Upper lobe of left lung (tissue), 6 donors: Measurements from ENCODE around the gene PAX7. TPM values are rescaled to one million over a fixed set of nuclear protein-coding genes. Genes with fewer than 3 reads are reported as not detected.

Source experiments
- ATAC-seq, 2 donors: fragments of 200-7000 bp; cut with Tn5 transposase; one replicate each; pipeline ENCODE4 v1.9.1; 2022; ENCODE audit warnings: mild to moderate bottlenecking in 2 of 2, moderate library complexity in 2 of 2; ENCODE audit not compliant: low FRiP score in 2 of 2
- DNase-seq, 2 donors: peaks; one replicate each; pipeline ENCODE4 v3.0.0-alpha.2; 2019 to 2020
- H3K27ac ChIP-seq, 4 donors: fragments of 200-600 bp; sonication (generic); one replicate each; pipeline ENCODE4 v1.5.1; 2016 to 2019
- H3K27me3 ChIP-seq, 4 donors: fragments of 200-600 bp; sonication (generic); one replicate each; pipeline ENCODE4 v1.5.1; 2017 to 2019
- H3K36me3 ChIP-seq, 4 donors: fragments of 200-600 bp; sonication (generic); one replicate each; pipeline ENCODE4 v1.5.1; 2016 to 2019
- H3K4me1 ChIP-seq, 4 donors: fragments of 200-600 bp; sonication (generic); one replicate each; pipeline ENCODE4 v1.5.1; 2018 to 2019
- H3K4me3 ChIP-seq, 4 donors: fragments of 200-600 bp; sonication (generic); one replicate each; pipeline ENCODE4 v1.5.1; 2017 to 2019; ENCODE audit warnings: mild to moderate bottlenecking in 2 of 4, moderate library complexity in 1 of 4
- H3K9me3 ChIP-seq, 4 donors: fragments of 200-600 bp; sonication (generic); one replicate each; pipeline ENCODE4 v1.5.1; 2018 to 2019
- EP300 ChIP-seq, 4 donors: sonication (generic); formaldehyde crosslinking; IDR thresholded peaks; one replicate each; pipeline ENCODE4 v1.5.1; 2017; ENCODE audit warnings: antibody characterized with exemption in 4 of 4, control low read depth in 2 of 4
- POLR2A ChIP-seq, 4 donors: fragments of 450-650 bp; IDR thresholded peaks; one replicate each; pipeline ENCODE4 v1.5.1; 2016 to 2017; ENCODE audit warnings: antibody characterized with exemption in 4 of 4, mild to moderate bottlenecking in 2 of 4
- POLR2AphosphoS5 ChIP-seq, 2 donors: sonication (generic); formaldehyde crosslinking; IDR thresholded peaks; one replicate each; pipeline ENCODE4 v1.5.1; 2017; ENCODE audit warnings: antibody characterized with exemption in 2 of 2
- WGBS, 2 donors: methylation state at CpG; one replicate each; pipeline ENCODE4 v1.1.5; 2017 to 2018; 5-methylcytosine and 5-hydroxymethylcytosine counted together
- total RNA-seq, 6 donors: library from RNA; depleted of rRNA in 4 of 6; stranded (reverse); fragments of >200 nt in 4 of 6; gene quantifications; one replicate each; pipeline versions ENCODE4 v1.1.0 to v1.2.1, GENCODE V29; 2016 to 2021
- TF ChIP-seq, protein P1 (sequence below), 6 experiments: fragments of 450-650 bp in 4 of 6; fragments of 200-600 bp in 2 of 6; sonication (generic) in 2 of 6; IDR thresholded peaks; one replicate each; pipeline ENCODE4 v1.5.1; 2016 to 2019; ENCODE audit warnings: antibody characterized with exemption in 6 of 6
- donor health status: DM: no; HTN: no; CAD: no; lungs with moderate emphysema.
- donor health status: DM: no; HTN: yes; CAD: no; lungs with severe emphysema.

Gene PAX7
- total RNA-seq, 6 donors from 2014 or later = not detected

DNA sequence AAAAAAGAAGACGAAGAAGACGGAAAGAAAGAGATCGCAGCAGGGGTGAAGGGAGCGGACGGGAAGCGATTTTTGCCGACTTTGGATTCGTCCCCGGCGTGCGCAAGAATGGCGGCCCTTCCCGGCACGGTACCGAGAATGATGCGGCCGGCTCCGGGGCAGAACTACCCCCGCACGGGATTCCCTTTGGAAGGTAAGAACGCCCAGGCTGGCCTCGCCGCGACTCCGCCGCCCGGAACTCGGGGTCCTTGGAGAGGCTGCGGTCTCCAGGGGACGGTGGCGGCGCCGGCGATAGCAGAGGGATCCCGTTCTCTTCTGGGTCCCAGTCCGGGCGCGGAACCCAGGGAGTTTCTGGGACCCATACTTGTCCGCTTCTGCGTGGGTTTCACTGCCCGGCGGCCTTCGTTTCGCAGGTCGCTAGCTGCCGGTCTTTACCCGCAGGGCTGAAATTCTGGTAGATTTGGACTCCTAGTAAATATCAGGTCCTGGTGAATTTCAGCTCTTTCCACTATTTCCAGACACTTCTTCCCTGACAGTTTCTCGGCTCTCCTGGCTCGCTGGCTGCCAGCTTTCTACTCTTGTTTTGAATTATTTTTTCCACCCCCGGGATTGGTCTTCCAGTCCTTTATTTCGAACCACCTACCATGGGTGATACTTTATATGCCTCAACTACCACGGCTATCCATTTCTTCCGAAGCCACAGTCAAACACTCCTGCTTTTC, 1.0 kb downstream of the PAX7 start:
- 4 to 5% methylated on average over 53 of the region's 53 CpGs for WGBS, 2 donors
- Histone ChIP-seq H3K27ac (no peak overlapping the region), H3K9me3 (no peaks in the 10 kb centered on the region), H3K4me3 (no peak overlapping the region), H3K36me3 (no peaks in the 10 kb centered on the region), H3K27me3 (peaks cover 8 to 80% (median 49%) of the 10 kb centered on the region in 4 donors), H3K4me1 (peaks cover 6 to 28% (median 19%) of the 10 kb centered on the region in 4 donors)
- ATAC-seq (no peak), DNase-seq (peak in 1 of 2 donors; percentile 70)
- no peak for TF ChIP-seq POLR2A (IDR thresholded peaks at IDR 0.05)
- TF ChIP-seq, protein P1, sequence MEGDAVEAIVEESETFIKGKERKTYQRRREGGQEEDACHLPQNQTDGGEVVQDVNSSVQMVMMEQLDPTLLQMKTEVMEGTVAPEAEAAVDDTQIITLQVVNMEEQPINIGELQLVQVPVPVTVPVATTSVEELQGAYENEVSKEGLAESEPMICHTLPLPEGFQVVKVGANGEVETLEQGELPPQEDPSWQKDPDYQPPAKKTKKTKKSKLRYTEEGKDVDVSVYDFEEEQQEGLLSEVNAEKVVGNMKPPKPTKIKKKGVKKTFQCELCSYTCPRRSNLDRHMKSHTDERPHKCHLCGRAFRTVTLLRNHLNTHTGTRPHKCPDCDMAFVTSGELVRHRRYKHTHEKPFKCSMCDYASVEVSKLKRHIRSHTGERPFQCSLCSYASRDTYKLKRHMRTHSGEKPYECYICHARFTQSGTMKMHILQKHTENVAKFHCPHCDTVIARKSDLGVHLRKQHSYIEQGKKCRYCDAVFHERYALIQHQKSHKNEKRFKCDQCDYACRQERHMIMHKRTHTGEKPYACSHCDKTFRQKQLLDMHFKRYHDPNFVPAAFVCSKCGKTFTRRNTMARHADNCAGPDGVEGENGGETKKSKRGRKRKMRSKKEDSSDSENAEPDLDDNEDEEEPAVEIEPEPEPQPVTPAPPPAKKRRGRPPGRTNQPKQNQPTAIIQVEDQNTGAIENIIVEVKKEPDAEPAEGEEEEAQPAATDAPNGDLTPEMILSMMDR (IDR thresholded peaks at IDR 0.05) = no peak
- no peak for TF ChIP-seq POLR2AphosphoS5 (IDR thresholded peaks at IDR 0.05)
- TF ChIP-seq EP300 (IDR thresholded peaks at IDR 0.05) = no peak

DNA sequence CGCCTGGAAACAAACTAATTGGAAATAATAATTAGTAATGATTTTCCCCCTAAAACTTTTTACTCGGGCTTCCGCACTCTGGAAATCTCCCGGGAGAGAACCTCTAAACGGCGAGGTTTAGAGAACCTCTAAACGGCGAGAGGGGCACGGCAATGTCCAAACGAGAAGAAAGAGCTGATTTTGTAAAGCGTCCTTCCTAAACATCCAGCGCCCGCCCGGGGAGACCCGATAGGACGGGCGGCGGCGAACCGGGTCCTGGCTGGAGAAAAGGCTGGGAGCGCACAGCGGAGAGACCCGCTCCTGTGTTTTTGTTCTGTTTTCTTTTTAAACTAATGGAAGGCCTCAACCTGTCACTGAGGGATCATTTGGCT, 1.6 kb downstream of the PAX7 start:
- 6% methylated on average over 20 to 23 of the region's 23 CpGs for WGBS, 2 donors
- ATAC-seq (no peak), DNase-seq (peak in 1 of 2 donors; percentile 47)
- H3K4me1 ChIP-seq = peaks cover 6 to 29% (median 19%) of the 10 kb centered on the region in 4 donors
- no peak overlapping the region for H3K27ac ChIP-seq
- TF ChIP-seq EP300 (IDR thresholded peaks at IDR 0.05) = no peak
- TF ChIP-seq, protein P1 (IDR thresholded peaks at IDR 0.05) = no peak
- TF ChIP-seq POLR2A (IDR thresholded peaks at IDR 0.05) = no peak
- TF ChIP-seq POLR2AphosphoS5 (IDR thresholded peaks at IDR 0.05) = no peak
- no peaks in the 10 kb centered on the region for H3K9me3 ChIP-seq
- H3K27me3 ChIP-seq = peaks cover 8 to 85% (median 52%) of the 10 kb centered on the region in 4 donors
- H3K4me3 ChIP-seq = no peak overlapping the region
- H3K36me3 ChIP-seq = no peaks in the 10 kb centered on the region

DNA sequence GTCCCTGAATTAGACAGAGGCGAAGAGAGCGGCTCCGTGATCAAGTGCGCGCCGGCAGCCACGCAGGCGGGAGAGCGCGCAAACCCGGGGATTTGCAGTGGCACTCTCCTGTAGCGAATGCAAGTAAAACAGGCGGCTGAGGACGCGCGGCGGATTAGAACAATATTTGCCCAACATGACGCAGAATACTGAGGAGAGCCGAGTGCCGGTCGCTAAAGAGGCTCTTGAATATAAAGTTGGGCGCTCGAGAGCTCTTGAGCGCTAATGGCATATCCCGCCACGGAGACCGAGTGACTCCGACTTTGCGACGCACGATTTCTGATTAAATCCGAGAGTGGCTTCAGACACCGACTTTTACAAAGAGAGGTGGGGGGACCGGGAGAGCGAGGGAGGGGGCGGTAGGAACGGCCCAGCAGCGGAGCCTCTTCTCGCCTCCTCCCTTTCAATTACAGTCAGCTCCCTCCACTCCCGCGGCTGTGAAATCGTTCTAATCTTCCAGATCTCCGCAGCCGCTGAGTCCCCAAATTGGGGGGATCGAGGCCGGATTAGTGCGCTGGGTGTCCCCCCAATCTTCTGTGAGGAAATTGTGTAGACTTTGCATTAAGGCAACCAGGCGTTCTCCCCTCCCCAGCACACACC, 2.3 kb downstream of the PAX7 start:
- H3K9me3 ChIP-seq = no peaks in the 10 kb centered on the region
- H3K36me3 ChIP-seq = no peaks in the 10 kb centered on the region
- no peak for TF ChIP-seq EP300 (IDR thresholded peaks at IDR 0.05)
- TF ChIP-seq POLR2A (IDR thresholded peaks at IDR 0.05) = no peak
- peak in 1 of 2 donors; percentile 32 for TF ChIP-seq POLR2AphosphoS5 (IDR thresholded peaks at IDR 0.05)
- TF ChIP-seq, protein P1 (IDR thresholded peaks at IDR 0.05) = no peak
- ATAC-seq (peak in 1 of 2 donors; percentile 69), DNase-seq (peak; percentile 73 to 85)
- peaks cover 8 to 91% (median 58%) of the 10 kb centered on the region in 4 donors for H3K27me3 ChIP-seq
- 2% methylated on average over 21 to 38 of the region's 48 CpGs for WGBS, 2 donors
- H3K27ac ChIP-seq = no peak overlapping the region
- peaks cover 6 to 29% (median 19%) of the 10 kb centered on the region in 4 donors for H3K4me1 ChIP-seq
- H3K4me3 ChIP-seq = no peak overlapping the region

DNA sequence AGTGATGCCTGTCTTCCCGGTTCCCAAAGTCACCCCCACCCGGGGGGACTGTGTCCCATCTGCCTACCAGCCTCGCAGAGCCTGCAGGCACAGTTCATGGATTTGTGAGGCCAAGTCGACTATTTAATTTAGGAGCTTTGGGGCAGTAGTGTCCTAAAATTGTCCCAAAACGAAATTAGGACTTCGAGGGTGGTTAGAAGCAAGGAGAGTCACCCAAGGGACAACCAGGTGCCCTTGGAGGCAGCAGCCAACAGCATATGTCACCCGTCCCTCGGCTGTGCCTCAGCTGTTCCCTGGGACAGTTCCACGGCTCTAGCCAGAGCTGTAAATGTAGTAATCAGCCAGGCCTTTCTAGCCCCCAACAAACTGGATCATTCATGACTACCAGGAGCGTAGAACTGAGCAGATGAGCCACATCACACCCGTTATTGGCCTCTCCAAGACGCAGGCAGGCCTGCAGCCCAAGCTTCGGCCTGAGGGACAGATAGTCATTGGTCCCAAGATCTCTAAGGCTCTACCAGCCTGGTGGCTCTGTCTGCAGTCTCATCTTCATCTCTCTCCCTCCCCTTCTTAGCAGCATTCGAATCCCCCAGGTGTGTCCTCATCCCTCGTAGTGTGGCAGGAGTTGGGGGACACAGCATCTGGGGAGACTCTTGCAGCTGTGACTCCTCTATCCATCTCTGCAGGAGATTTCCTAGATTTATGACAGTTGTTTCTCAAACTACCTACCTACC, 2.9 kb downstream of the PAX7 start:
- H3K36me3 ChIP-seq = no peaks in the 10 kb centered on the region
- H3K9me3 ChIP-seq = no peaks in the 10 kb centered on the region
- TF ChIP-seq POLR2A (IDR thresholded peaks at IDR 0.05) (no peak), POLR2AphosphoS5 (IDR thresholded peaks at IDR 0.05) (peak in 1 of 2 donors; percentile 8)
- DNase-seq (no peak), ATAC-seq (no peak)
- no peak overlapping the region for H3K27ac ChIP-seq
- peaks cover 6 to 29% (median 19%) of the 10 kb centered on the region in 4 donors for H3K4me1 ChIP-seq
- WGBS, 2 donors = 3 to 6% methylated on average over 11 to 15 of the region's 15 CpGs
- peaks cover 8 to 93% (median 60%) of the 10 kb centered on the region in 4 donors for H3K27me3 ChIP-seq
- no peak overlapping the region for H3K4me3 ChIP-seq

DNA sequence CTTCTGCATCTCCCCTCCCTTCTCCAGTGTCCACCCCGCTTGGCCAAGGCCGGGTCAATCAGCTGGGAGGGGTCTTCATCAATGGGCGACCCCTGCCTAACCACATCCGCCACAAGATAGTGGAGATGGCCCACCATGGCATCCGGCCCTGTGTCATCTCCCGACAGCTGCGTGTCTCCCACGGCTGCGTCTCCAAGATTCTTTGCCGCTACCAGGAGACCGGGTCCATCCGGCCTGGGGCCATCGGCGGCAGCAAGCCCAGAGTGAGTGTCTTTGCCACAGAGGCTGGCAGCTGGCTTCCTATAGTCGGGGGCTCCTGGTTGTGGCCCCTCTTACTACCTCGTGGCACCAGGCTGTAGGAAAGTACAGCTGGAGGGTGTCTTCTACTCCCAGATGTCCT, 3.6 kb downstream of the PAX7 start:
- TF ChIP-seq, protein P1 (IDR thresholded peaks at IDR 0.05) = no peak
- TF ChIP-seq EP300 (IDR thresholded peaks at IDR 0.05) (no peak), POLR2A (IDR thresholded peaks at IDR 0.05) (no peak), POLR2AphosphoS5 (IDR thresholded peaks at IDR 0.05) (no peak)
- no peaks in the 10 kb centered on the region for H3K9me3 ChIP-seq
- peaks cover 8 to 95% (median 60%) of the 10 kb centered on the region in 4 donors for H3K27me3 ChIP-seq
- ATAC-seq = no peak
- H3K4me1 ChIP-seq = peaks cover 6 to 29% (median 19%) of the 10 kb centered on the region in 4 donors
- no peak overlapping the region for H3K4me3 ChIP-seq
- 5 to 6% methylated on average over 9 to 16 of the region's 16 CpGs for WGBS, 2 donors
- no peak overlapping the region for H3K27ac ChIP-seq
- no peak for DNase-seq
- H3K36me3 ChIP-seq = no peaks in the 10 kb centered on the region
